Smooth muscle cell (in vitro differentiated cells): ENCODE measurements around the gene CASKIN2. TPM values are rescaled to one million over a fixed set of nuclear protein-coding genes. Genes with fewer than 3 reads are reported as not detected.

Experiments used
- DNase-seq: peaks from one replicate; lab custom pipeline; 2025; ENCODE audit not compliant: unreplicated experiment; lab: John Stamatoyannopoulos, UW
- H2AFZ ChIP-seq: fragments of 200-600 bp; sonication (generic); 2 replicates; pipeline ENCODE4 v1.6.0; 2016; ENCODE audit warnings: antibody characterized with exemption, low read depth, mild to moderate bottlenecking
- H3F3A ChIP-seq: fragments of 200-600 bp; sonication (generic); 2 replicates; pipeline ENCODE4 v1.6.0; 2017; ENCODE audit warnings: antibody characterized with exemption, low read depth
- H3K27ac ChIP-seq: fragments of 200-600 bp; sonication (generic); 2 replicates; pipeline ENCODE4 v1.5.1; 2016; ENCODE audit warnings: low read depth, mild to moderate bottlenecking
- H3K27me3 ChIP-seq: fragments of 200-600 bp; sonication (generic); 2 replicates; pipeline ENCODE4 v1.6.1; 2016; ENCODE audit warnings: low read depth, mild to moderate bottlenecking
- H3K36me3 ChIP-seq: fragments of 200-600 bp; sonication (generic); 2 replicates; pipeline ENCODE4 v1.5.1; 2016; ENCODE audit warnings: low read depth
- H3K4me1 ChIP-seq: fragments of 200-600 bp; sonication (generic); 2 replicates; pipeline ENCODE4 v1.5.1; 2016; ENCODE audit warnings: low read depth
- H3K4me2 ChIP-seq: fragments of 200-600 bp; sonication (generic); 2 replicates; pipeline ENCODE4 v1.6.0; 2016; ENCODE audit warnings: mild to moderate bottlenecking
- H3K4me3 ChIP-seq: fragments of 200-600 bp; sonication (generic); 2 replicates; pipeline ENCODE4 v1.5.1; 2016; ENCODE audit warnings: mild to moderate bottlenecking
- H3K79me2 ChIP-seq: fragments of 200-600 bp; sonication (generic); 2 replicates; pipeline ENCODE4 v1.6.0; 2016; ENCODE audit warnings: low read depth, mild to moderate bottlenecking
- H3K9ac ChIP-seq: fragments of 200-600 bp; sonication (generic); 2 replicates; pipeline ENCODE4 v1.6.0; 2016; ENCODE audit warnings: low read depth
- H3K9me3 ChIP-seq: fragments of 200-600 bp; sonication (generic); replicated peaks from 2 replicates; pipeline ENCODE4 v1.5.1; 2016; ENCODE audit warnings: low read depth
- H4K20me1 ChIP-seq: fragments of 200-600 bp; sonication (generic); 2 replicates; pipeline ENCODE4 v1.6.0; 2016; ENCODE audit warnings: low read depth
- CTCF ChIP-seq: fragments of 200-600 bp; sonication (generic); IDR thresholded peaks from 2 replicates; pipeline ENCODE4 v1.5.1; 2017; ENCODE audit warnings: borderline replicate concordance, mild to moderate bottlenecking, antibody characterized with exemption; ENCODE audit not compliant: insufficient read depth, poor library complexity, severe bottlenecking
- WGBS: methylation state at CpG from one replicate; pipeline ENCODE4 v1.1.7; 2016; ENCODE audit warnings: low lambda C conversion rate; 5-methylcytosine and 5-hydroxymethylcytosine counted together
- polyA plus RNA-seq: library from polyadenylated mRNA; unstranded; fragments of >200 nt; fragmentation: Nextera tagmentation; extraction: Ambion mirVana; gene quantifications from 2 replicates; pipeline ENCODE4 v1.2.1, GENCODE V29; 2016
- total RNA-seq: library from RNA; depleted of rRNA; stranded (reverse); fragments of >200 nt; gene quantifications from 2 replicates; pipeline ENCODE4 v1.2.3, GENCODE V29; 2014

Gene CASKIN2
- total and polyA plus RNA-seq, 2 experiments from 2014 or later: 2.6 to 8.0 TPM

GRCh38 chr17:75463603-75464002 is 51.7 kb downstream of the CASKIN2 start:
- Histone ChIP-seq H3K4me3 (no peak overlapping the region), H3K9me3 (no peaks in the 10 kb centered on the region), H3K27me3 (no peaks in the 10 kb centered on the region), H3K79me2 (peaks cover 24% of the 10 kb centered on the region), H3K9ac (no peak overlapping the region), H3K27ac (no peak overlapping the region), H2AFZ (no peak overlapping the region), H3K4me2 (no peak overlapping the region), H3F3A (no peaks in the 10 kb centered on the region), H3K36me3 (no peaks in the 10 kb centered on the region), H3K4me1 (no peaks in the 10 kb centered on the region), H4K20me1 (peaks cover 69% of the 10 kb centered on the region)
- TF ChIP-seq CTCF: no peak
- WGBS: 98% methylated on average over 2 of the region's 2 CpGs
- DNase-seq: no peak

- DNase-seq: no peak
- 81% methylated on average over 4 of the region's 4 CpGs for WGBS
- Histone ChIP-seq H3K9ac (no peak overlapping the region), H3K79me2 (peaks cover 27% of the 10 kb centered on the region), H3K27me3 (no peaks in the 10 kb centered on the region), H3F3A (no peaks in the 10 kb centered on the region), H3K36me3 (no peaks in the 10 kb centered on the region), H3K9me3 (no peaks in the 10 kb centered on the region), H3K4me2 (no peak overlapping the region), H2AFZ (no peak overlapping the region), H3K4me3 (no peak overlapping the region), H3K27ac (no peak overlapping the region), H3K4me1 (peaks cover 17% of the 10 kb centered on the region), H4K20me1 (peaks cover 52% of the 10 kb centered on the region)
- TF ChIP-seq CTCF: no peak
Measured at GRCh38 chr17:75460295-75460694, 55.0 kb downstream of the CASKIN2 start.

DNA sequence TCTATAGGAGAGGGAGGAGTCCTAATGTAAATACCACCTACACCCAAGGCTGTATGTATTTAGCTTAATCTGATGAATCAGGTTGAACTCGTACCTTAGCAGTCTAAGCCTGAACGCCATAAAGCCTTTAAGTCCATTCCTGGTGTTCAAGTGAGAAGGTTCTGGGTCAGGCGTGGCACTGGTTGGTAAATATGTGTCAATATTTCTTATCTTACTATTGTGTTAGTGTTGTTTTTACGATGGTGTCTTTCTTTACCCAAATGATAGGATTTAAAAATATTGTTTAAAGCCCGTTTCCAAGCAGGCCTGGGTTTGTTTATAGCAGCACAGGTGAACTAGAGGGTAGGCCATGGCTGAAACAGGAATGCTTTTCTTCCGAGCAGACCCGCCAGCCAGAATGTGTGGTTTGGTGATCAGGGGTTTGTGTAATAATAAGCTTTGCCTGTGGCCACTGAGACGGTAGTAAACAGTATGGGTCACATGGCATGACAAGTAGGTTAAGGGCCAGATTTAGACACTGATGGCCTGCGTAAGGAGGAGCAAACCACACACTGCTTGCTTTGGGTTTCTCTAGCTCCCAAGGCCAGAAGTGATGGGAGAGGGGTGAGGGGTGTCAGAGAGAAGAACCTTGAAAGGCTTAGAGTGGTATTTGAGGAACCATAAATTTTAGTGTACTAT is 55.6 kb downstream of the CASKIN2 start:
- Histone ChIP-seq H3K9me3 (no peaks in the 10 kb centered on the region), H3K4me2 (no peak overlapping the region)

More for the DNA sequence above, 55.6 kb downstream of the CASKIN2 start:
- Histone ChIP-seq H3K79me2 (peaks cover 27% of the 10 kb centered on the region), H3K4me1 (peaks cover 17% of the 10 kb centered on the region), H4K20me1 (peaks cover 46% of the 10 kb centered on the region), H2AFZ (no peak overlapping the region), H3K27me3 (no peaks in the 10 kb centered on the region), H3K9ac (no peak overlapping the region), H3F3A (no peaks in the 10 kb centered on the region), H3K4me3 (no peak overlapping the region), H3K27ac (peak overlapping the region; percentile 37), H3K36me3 (no peaks in the 10 kb centered on the region)
- no peak for DNase-seq
- no peak for TF ChIP-seq CTCF
- 62% methylated on average over 9 of the region's 9 CpGs for WGBS
